GM23338 (cell line): Measurements from ENCODE around the gene CAMTA1. TPM values are rescaled to one million over a fixed set of nuclear protein-coding genes. Genes with fewer than 3 reads are reported as not detected.

Experiments used
- ATAC-seq: fragments of 200-7000 bp; cut with Tn5 transposase; 3 replicates; pipeline ENCODE4 v1.9.1; 2020
- DNase-seq: peaks from one replicate; pipeline ENCODE4 v3.0.0-alpha.2; 2015; ENCODE audit warnings: low spot score
- H2AFZ ChIP-seq: fragments of 200-600 bp; sonication (generic); 2 replicates; pipeline ENCODE4 v1.8.0; 2016; ENCODE audit warnings: antibody characterized with exemption, mild to moderate bottlenecking, moderate library complexity
- H3F3A ChIP-seq: fragments of 200-600 bp; sonication (generic); replicated peaks from 2 replicates; pipeline ENCODE4 v1.8.0; 2017; ENCODE audit warnings: antibody characterized with exemption, mixed run types, low read depth
- H3K27ac ChIP-seq: fragments of 200-600 bp; sonication (generic); 2 replicates; pipeline ENCODE4 v1.6.1; 2016; ENCODE audit warnings: low read depth
- H3K27me3 ChIP-seq: fragments of 200-600 bp; sonication (generic); 2 replicates; pipeline ENCODE4 v1.8.0; 2016; ENCODE audit warnings: mild to moderate bottlenecking, mixed run types, moderate library complexity; ENCODE audit not compliant: insufficient read depth
- H3K36me3 ChIP-seq: fragments of 200-600 bp; sonication (generic); 2 replicates; pipeline ENCODE4 v1.8.0; 2016; ENCODE audit warnings: mild to moderate bottlenecking; ENCODE audit not compliant: insufficient read depth
- H3K4me1 ChIP-seq: fragments of 200-600 bp; sonication (generic); 2 replicates; pipeline ENCODE4 v1.8.0; 2016; ENCODE audit warnings: mild to moderate bottlenecking, moderate library complexity; ENCODE audit not compliant: insufficient read depth
- H3K4me2 ChIP-seq: fragments of 200-600 bp; sonication (generic); 2 replicates; pipeline ENCODE4 v1.7.1; 2017; ENCODE audit warnings: mixed run types
- H3K4me3 ChIP-seq: fragments of 200-600 bp; sonication (generic); 2 replicates; pipeline ENCODE4 v1.6.1; 2016; ENCODE audit warnings: mixed run types
- H3K79me2 ChIP-seq: fragments of 200-600 bp; sonication (generic); replicated peaks from 2 replicates; pipeline ENCODE4 v1.8.0; 2017; ENCODE audit warnings: mild to moderate bottlenecking; ENCODE audit not compliant: insufficient read depth
- H3K9me2 ChIP-seq: fragments of 200-600 bp; sonication (generic); 2 replicates; pipeline ENCODE4 v1.8.0; 2017; ENCODE audit not compliant: insufficient read depth
- H4K20me1 ChIP-seq: fragments of 200-600 bp; sonication (generic); replicated peaks from 2 replicates; pipeline ENCODE4 v1.8.0; 2017; ENCODE audit warnings: mild to moderate bottlenecking; ENCODE audit not compliant: insufficient read depth
- H3K27ac Mint-ChIP-seq: 2 replicates; pipeline ENCODE4 v1.8.0; 2020; ENCODE audit warnings: inconsistent platforms, mild to moderate bottlenecking, moderate library complexity, mixed read lengths
- H3K27me3 Mint-ChIP-seq: 3 replicates; pipeline ENCODE4 v1.8.0; 2022; ENCODE audit warnings: low read depth, mild to moderate bottlenecking, moderate library complexity, mixed read lengths, inconsistent platforms; ENCODE audit not compliant: insufficient read depth, poor library complexity
- H3K36me3 Mint-ChIP-seq: 3 replicates; pipeline ENCODE4 v1.8.0; 2021; ENCODE audit warnings: low read depth, mild to moderate bottlenecking, inconsistent platforms, moderate library complexity, mixed read lengths
- H3K4me1 Mint-ChIP-seq: 3 replicates; pipeline ENCODE4 v1.8.0; 2020; ENCODE audit warnings: mild to moderate bottlenecking, inconsistent platforms, mixed read lengths
- H3K4me3 Mint-ChIP-seq: 3 replicates; pipeline ENCODE4 v1.8.0; 2021; ENCODE audit warnings: moderate library complexity, mild to moderate bottlenecking, inconsistent platforms, mixed read lengths
- H3K9me3 Mint-ChIP-seq: 3 replicates; pipeline ENCODE4 v1.8.0; 2020; ENCODE audit warnings: moderate library complexity, mild to moderate bottlenecking, inconsistent platforms, mixed read lengths
- CREB1 ChIP-seq: fragments of 250-450 bp; sonication (Bioruptor Pico); IDR thresholded peaks from 2 replicates; pipeline ENCODE4 v1.5.0; 2020; ENCODE audit warnings: low read depth, mild to moderate bottlenecking, moderate library complexity
- REST ChIP-seq: IDR thresholded peaks from one replicate; pipeline ENCODE4 v1.6.1; 2018; ENCODE audit warnings: antibody characterized with exemption; ENCODE audit not compliant: unreplicated experiment
- ZNF462 ChIP-seq: fragments of 250-450 bp; sonication (Bioruptor Pico); IDR thresholded peaks from 2 replicates; pipeline ENCODE4 v1.5.0; 2020; ENCODE audit warnings: mild to moderate bottlenecking, moderate library complexity
- polyA plus RNA-seq: library from polyadenylated mRNA; unstranded; fragments of >200 nt; fragmentation: Nextera tagmentation; extraction: Ambion mirVana; gene quantifications from 2 replicates; pipeline ENCODE4 v1.2.1, GENCODE V29; 2016
- total RNA-seq: library from RNA; depleted of rRNA; stranded (reverse); fragments of >200 nt; shearing (Covaris generic); gene quantifications from 2 replicates; pipeline ENCODE4 v1.2.3, GENCODE V29; 2014

The CAMTA1 gene
- total and polyA plus RNA-seq, 2 experiments from 2014 or later: 115 to 519 TPM

- TF ChIP-seq REST (no peak), CREB1 (CRISPR knock-in tag) (no peak), ZNF462 (CRISPR knock-in tag) (no peak)
Observed at GRCh38 chr1:7511381-7511780, 726.1 kb downstream of the CAMTA1 start (continued).

GRCh38 chr1:7513081-7513480 lies 727.8 kb downstream of the CAMTA1 start:
- no peaks in the 10 kb centered on the region for H3K9me3 Mint-ChIP-seq
- no peak for DNase-seq
- no peak for ATAC-seq
- Histone ChIP-seq H3K4me1 (no peaks in the 10 kb centered on the region), H3K4me2 (no peak overlapping the region), H3K27me3 (no peaks in the 10 kb centered on the region), H3K9me2 (no peaks in the 10 kb centered on the region), H3K79me2 (no peaks in the 10 kb centered on the region), H4K20me1 (no peaks in the 10 kb centered on the region), H3K4me3 (no peak overlapping the region), H3K27ac (no peak overlapping the region), H3F3A (no peaks in the 10 kb centered on the region), H3K36me3 (no peaks in the 10 kb centered on the region), H2AFZ (no peak overlapping the region)
- peaks cover 2% of the 10 kb centered on the region; the same call in 2 of the 3 replicates for H3K4me1 Mint-ChIP-seq
- H3K27ac Mint-ChIP-seq: no peak overlapping the region
- peaks cover 3% of the 10 kb centered on the region for H3K27me3 Mint-ChIP-seq
- H3K4me3 Mint-ChIP-seq: no peak overlapping the region
- no peaks in the 10 kb centered on the region for H3K36me3 Mint-ChIP-seq
- no peak for TF ChIP-seq REST
